Suprapubic skin (tissue), 4 donors: ENCODE data around the gene HAGH.

ENCODE experiments used
- CTCF ChIP-seq, 2 donors: fragments of 200-600 bp in 1 of 2; fragments of 450-650 bp in 1 of 2; sonication (generic) in 1 of 2; IDR thresholded peaks; one replicate each; pipeline ENCODE4 v1.5.1; 2016 to 2019; ENCODE audit warnings: antibody characterized with exemption in 2 of 2, mild to moderate bottlenecking in 1 of 2, moderate library complexity in 1 of 2
- EP300 ChIP-seq: sonication (generic); formaldehyde crosslinking; IDR thresholded peaks from one replicate; pipeline ENCODE4 v1.6.1; 2017; ENCODE audit warnings: antibody characterized with exemption
- POLR2AphosphoS5 ChIP-seq, 3 donors: sonication (generic); formaldehyde crosslinking; IDR thresholded peaks; one replicate each; pipeline ENCODE4 v1.6.1; 2017; ENCODE audit warnings: antibody characterized with exemption in 3 of 3

- no peak for TF ChIP-seq CTCF (IDR thresholded peaks at IDR 0.05)
- no peak for TF ChIP-seq EP300
- TF ChIP-seq POLR2AphosphoS5 (IDR thresholded peaks at IDR 0.05) = no peak
Measured at GRCh38 chr16:1781758-1782407, 44.7 kb downstream of the HAGH start.
